ENCODE measurements around the gene AMACR. TPM values are rescaled to one million over a fixed set of nuclear protein-coding genes. Genes with fewer than 3 reads are reported as not detected.

AMACR gene
- total and polyA plus RNA-seq, 2 of the 13 experiments (the other 11 are each of a cell fraction or from before 2014, with no cell fraction given) = 8.9 to 19.7 TPM

DNA sequence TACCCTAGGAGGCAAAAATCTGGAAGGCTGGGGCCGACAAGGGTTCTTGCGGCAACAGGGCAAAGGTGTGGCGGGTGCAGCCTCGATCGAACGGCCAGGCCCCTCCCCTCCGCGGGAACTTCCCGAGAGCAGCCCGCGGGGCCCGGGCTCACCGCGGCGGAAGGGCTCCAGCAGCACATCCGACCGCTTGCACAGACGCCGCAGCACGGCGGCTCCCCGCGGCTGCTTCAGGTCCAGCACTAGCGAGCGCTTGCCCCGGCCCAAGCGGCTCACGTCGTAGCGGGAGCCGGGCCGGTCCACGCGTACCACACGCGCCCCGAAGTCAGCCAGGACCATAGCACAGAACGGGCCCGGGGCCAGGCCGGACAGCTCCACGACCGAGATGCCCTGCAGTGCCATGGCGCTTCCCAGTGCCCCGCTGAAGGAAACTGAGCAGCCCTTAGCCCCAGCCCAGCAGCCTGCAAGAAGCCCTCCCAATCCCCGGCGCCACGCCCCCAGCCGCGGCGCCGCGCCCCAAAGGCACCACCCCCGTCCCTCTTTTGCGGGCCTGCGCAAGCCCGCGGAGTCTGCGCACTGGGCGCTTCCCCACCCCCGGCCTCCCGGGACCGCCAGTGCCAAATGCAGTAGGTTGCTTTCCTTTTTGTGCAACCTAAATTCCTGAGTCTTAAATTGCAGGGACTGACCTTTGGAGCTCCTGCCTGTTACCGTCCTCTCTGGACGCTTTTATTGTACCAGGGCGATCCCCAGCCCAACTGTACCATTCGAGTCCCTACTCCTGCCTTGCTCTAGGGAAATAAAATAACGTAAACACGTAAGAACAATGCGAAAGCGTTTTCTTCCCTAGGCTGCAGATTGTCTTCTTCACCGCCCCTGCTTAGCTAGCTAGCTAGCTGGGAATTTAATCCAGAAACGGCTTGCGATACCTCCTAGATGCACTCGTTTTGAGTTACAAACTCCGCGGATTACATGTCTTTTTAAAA is at the start of gene AMACR (continued):
- TF ChIP-seq ZNF772 (CRISPR knock-in tag; IDR thresholded peaks at IDR 0.05) (0 out of 2 replicates have a peak, but pooled peaks have one; percentile 75), HOXA5 (CRISPR knock-in tag; IDR thresholded peaks at IDR 0.05) (no peak; the same call in none of the 2 replicates), ZNF383 (CRISPR knock-in tag; IDR thresholded peaks at IDR 0.05; ENCODE audit: borderline replicate concordance) (no peak), ZMYM2 (CRISPR knock-in tag; IDR thresholded peaks at IDR 0.05) (peak; percentile 36; the same call in 1 of the 2 replicates), ZNF264 (CRISPR knock-in tag; IDR thresholded peaks at IDR 0.05) (peak; percentile 68; the same call in 1 of the 2 replicates), GABPB1 (CRISPR knock-in tag; IDR thresholded peaks at IDR 0.05) (peak; percentile 87), REL (CRISPR knock-in tag; conservative IDR thresholded peaks at IDR 0.05) (peak; percentile 71; the same call in 1 of the 2 replicates), HDAC2 (CRISPR knock-in tag; IDR thresholded peaks at IDR 0.05) (peak; percentile 56; the same call in 1 of the 2 replicates), ZNF253 (CRISPR knock-in tag; IDR thresholded peaks at IDR 0.05; ENCODE audit: borderline replicate concordance) (no peak), ZNF121 (CRISPR knock-in tag; IDR thresholded peaks at IDR 0.05) (peak; percentile 24; the same call in 1 of the 2 replicates), THYN1 (CRISPR knock-in tag; IDR thresholded peaks at IDR 0.05; ENCODE audit: borderline replicate concordance, low read depth) (no peak)
- TF ChIP-seq, protein P1, sequence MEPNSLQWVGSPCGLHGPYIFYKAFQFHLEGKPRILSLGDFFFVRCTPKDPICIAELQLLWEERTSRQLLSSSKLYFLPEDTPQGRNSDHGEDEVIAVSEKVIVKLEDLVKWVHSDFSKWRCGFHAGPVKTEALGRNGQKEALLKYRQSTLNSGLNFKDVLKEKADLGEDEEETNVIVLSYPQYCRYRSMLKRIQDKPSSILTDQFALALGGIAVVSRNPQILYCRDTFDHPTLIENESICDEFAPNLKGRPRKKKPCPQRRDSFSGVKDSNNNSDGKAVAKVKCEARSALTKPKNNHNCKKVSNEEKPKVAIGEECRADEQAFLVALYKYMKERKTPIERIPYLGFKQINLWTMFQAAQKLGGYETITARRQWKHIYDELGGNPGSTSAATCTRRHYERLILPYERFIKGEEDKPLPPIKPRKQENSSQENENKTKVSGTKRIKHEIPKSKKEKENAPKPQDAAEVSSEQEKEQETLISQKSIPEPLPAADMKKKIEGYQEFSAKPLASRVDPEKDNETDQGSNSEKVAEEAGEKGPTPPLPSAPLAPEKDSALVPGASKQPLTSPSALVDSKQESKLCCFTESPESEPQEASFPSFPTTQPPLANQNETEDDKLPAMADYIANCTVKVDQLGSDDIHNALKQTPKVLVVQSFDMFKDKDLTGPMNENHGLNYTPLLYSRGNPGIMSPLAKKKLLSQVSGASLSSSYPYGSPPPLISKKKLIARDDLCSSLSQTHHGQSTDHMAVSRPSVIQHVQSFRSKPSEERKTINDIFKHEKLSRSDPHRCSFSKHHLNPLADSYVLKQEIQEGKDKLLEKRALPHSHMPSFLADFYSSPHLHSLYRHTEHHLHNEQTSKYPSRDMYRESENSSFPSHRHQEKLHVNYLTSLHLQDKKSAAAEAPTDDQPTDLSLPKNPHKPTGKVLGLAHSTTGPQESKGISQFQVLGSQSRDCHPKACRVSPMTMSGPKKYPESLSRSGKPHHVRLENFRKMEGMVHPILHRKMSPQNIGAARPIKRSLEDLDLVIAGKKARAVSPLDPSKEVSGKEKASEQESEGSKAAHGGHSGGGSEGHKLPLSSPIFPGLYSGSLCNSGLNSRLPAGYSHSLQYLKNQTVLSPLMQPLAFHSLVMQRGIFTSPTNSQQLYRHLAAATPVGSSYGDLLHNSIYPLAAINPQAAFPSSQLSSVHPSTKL (CRISPR knock-in tag; IDR thresholded peaks at IDR 0.05) = peak; percentile 79
- TF ChIP-seq, protein P2, sequence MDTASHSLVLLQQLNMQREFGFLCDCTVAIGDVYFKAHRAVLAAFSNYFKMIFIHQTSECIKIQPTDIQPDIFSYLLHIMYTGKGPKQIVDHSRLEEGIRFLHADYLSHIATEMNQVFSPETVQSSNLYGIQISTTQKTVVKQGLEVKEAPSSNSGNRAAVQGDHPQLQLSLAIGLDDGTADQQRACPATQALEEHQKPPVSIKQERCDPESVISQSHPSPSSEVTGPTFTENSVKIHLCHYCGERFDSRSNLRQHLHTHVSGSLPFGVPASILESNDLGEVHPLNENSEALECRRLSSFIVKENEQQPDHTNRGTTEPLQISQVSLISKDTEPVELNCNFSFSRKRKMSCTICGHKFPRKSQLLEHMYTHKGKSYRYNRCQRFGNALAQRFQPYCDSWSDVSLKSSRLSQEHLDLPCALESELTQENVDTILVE (CRISPR knock-in tag; IDR thresholded peaks at IDR 0.05) = no peak; the same call in 1 of the 2 replicates
- TF ChIP-seq, protein P3, sequence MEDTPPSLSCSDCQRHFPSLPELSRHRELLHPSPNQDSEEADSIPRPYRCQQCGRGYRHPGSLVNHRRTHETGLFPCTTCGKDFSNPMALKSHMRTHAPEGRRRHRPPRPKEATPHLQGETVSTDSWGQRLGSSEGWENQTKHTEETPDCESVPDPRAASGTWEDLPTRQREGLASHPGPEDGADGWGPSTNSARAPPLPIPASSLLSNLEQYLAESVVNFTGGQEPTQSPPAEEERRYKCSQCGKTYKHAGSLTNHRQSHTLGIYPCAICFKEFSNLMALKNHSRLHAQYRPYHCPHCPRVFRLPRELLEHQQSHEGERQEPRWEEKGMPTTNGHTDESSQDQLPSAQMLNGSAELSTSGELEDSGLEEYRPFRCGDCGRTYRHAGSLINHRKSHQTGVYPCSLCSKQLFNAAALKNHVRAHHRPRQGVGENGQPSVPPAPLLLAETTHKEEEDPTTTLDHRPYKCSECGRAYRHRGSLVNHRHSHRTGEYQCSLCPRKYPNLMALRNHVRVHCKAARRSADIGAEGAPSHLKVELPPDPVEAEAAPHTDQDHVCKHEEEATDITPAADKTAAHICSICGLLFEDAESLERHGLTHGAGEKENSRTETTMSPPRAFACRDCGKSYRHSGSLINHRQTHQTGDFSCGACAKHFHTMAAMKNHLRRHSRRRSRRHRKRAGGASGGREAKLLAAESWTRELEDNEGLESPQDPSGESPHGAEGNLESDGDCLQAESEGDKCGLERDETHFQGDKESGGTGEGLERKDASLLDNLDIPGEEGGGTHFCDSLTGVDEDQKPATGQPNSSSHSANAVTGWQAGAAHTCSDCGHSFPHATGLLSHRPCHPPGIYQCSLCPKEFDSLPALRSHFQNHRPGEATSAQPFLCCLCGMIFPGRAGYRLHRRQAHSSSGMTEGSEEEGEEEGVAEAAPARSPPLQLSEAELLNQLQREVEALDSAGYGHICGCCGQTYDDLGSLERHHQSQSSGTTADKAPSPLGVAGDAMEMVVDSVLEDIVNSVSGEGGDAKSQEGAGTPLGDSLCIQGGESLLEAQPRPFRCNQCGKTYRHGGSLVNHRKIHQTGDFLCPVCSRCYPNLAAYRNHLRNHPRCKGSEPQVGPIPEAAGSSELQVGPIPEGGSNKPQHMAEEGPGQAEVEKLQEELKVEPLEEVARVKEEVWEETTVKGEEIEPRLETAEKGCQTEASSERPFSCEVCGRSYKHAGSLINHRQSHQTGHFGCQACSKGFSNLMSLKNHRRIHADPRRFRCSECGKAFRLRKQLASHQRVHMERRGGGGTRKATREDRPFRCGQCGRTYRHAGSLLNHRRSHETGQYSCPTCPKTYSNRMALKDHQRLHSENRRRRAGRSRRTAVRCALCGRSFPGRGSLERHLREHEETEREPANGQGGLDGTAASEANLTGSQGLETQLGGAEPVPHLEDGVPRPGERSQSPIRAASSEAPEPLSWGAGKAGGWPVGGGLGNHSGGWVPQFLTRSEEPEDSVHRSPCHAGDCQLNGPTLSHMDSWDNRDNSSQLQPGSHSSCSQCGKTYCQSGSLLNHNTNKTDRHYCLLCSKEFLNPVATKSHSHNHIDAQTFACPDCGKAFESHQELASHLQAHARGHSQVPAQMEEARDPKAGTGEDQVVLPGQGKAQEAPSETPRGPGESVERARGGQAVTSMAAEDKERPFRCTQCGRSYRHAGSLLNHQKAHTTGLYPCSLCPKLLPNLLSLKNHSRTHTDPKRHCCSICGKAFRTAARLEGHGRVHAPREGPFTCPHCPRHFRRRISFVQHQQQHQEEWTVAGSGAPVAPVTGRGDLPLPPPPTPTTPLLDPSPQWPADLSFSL (CRISPR knock-in tag; IDR thresholded peaks at IDR 0.05) = 0 out of 2 replicates have a peak, but pooled peaks have one; percentile 42
- TF ChIP-seq, protein P4, sequence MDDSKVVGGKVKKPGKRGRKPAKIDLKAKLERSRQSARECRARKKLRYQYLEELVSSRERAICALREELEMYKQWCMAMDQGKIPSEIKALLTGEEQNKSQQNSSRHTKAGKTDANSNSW (CRISPR knock-in tag; IDR thresholded peaks at IDR 0.05; ENCODE audit: borderline replicate concordance) = 0 out of 2 replicates have a peak, but pooled peaks have one; percentile 21
